Neural crest cell (in vitro differentiated cells): ENCODE results near the gene CAMSAP2. TPM values are rescaled to one million over a fixed set of nuclear protein-coding genes. Genes with fewer than 3 reads are reported as not detected.

Experiments used
- DNase-seq: peaks from one replicate; pipeline ENCODE4 v3.0.0; 2021; ENCODE audit warnings: low read depth, mixed read lengths, low spot score
- H3K27ac Mint-ChIP-seq: one replicate; pipeline ENCODE4 v1.8.0; 2021; ENCODE audit warnings: mild to moderate bottlenecking, mixed read lengths; ENCODE audit not compliant: unreplicated experiment
- H3K27me3 Mint-ChIP-seq: 2 replicates; pipeline ENCODE4 v1.8.0; 2021; ENCODE audit warnings: low read depth, mild to moderate bottlenecking, mixed read lengths
- H3K36me3 Mint-ChIP-seq: 2 replicates; pipeline ENCODE4 v1.8.0; 2021; ENCODE audit warnings: low read depth, mild to moderate bottlenecking, mixed read lengths
- H3K4me1 Mint-ChIP-seq: 2 replicates; pipeline ENCODE4 v1.8.0; 2021; ENCODE audit warnings: mixed read lengths
- H3K4me3 Mint-ChIP-seq: one replicate; pipeline ENCODE4 v1.8.0; 2021; ENCODE audit warnings: mild to moderate bottlenecking, mixed read lengths
- H3K9me3 Mint-ChIP-seq: 2 replicates; pipeline ENCODE4 v1.8.0; 2021; ENCODE audit warnings: mixed read lengths
- CTCF ChIP-seq: fragments of 200-600 bp; sonication (generic); conservative IDR thresholded peaks from 2 replicates; pipeline ENCODE4 v1.5.0; 2021; ENCODE audit warnings: antibody characterized with exemption, mild to moderate bottlenecking
- total RNA-seq: library from RNA; stranded (reverse); gene quantifications from 2 replicates; pipeline ENCODE4 v1.2.1, GENCODE V29; 2021

CAMSAP2 gene
- total RNA-seq, 1 donor from 2014 or later: 40.3 TPM

DNA sequence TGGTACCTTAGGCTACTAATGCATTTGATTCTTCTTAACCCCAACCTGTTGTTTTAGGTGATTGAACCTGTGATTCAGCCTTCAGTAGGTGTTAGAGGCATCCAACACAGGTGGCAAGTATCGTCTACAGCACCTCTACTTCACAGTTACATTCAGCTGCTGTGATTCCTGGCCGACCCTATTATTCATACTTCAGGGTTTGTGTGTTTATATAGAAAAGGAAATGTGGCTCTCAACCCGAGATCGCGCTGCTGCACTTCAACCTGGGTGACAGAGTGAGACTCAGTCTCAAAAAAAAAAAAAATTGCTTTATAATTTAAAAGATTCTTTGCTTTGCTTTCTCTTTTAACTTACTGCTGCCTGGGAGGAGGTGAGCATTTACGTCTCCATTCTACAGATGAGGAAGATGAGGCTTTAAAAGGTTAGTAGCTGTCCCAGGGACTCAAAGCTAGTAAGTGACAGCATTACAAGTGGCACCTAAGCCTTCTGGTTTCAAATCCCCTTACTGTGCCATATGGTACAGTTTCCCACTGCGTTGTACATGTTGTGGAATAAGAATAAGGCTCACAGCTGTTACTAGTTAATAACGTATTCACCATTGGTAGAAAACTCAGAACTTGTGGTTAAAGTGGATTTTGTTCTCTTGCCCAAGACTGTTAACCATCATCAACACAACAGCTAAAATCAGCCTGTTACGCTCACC, 124.2 kb downstream of the CAMSAP2 start:
- H3K27ac Mint-ChIP-seq: no peak overlapping the region
- TF ChIP-seq CTCF: no peak

DNA sequence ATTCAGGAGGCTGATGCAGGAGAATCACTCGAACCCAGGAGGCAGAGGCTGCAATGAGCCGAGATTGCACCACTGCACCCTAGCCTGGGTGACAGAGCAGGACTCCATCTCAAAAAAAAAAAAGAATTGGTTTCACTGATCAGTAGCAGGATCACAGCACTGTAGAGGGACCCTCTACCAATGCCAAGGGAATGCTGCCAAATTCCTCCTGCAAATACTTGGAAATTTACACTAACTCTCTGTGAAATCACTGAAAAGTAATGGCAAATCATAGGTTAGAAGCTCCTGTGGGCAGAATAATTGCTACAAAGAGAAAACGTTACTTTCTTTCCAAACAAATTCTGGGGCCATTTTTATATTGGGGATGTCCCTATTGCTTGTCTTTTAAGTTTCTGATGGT, 127.4 kb downstream of the CAMSAP2 start:
- TF ChIP-seq CTCF: no peak
- Mint-ChIP-seq H3K4me3 (no peak overlapping the region), H3K27ac (no peak overlapping the region), H3K27me3 (no peaks in the 10 kb centered on the region), H3K36me3 (peaks cover 23% of the 10 kb centered on the region), H3K4me1 (peaks cover 5% of the 10 kb centered on the region), H3K9me3 (no peaks in the 10 kb centered on the region)
- no peak for DNase-seq

More for the DNA sequence above, 124.2 kb downstream of the CAMSAP2 start:
- no peak for DNase-seq
- peaks cover 23% of the 10 kb centered on the region for H3K36me3 Mint-ChIP-seq
- no peak overlapping the region for H3K4me3 Mint-ChIP-seq
- no peaks in the 10 kb centered on the region for H3K27me3 Mint-ChIP-seq
- H3K9me3 Mint-ChIP-seq: no peaks in the 10 kb centered on the region
- H3K4me1 Mint-ChIP-seq: peaks cover 5% of the 10 kb centered on the region

DNA sequence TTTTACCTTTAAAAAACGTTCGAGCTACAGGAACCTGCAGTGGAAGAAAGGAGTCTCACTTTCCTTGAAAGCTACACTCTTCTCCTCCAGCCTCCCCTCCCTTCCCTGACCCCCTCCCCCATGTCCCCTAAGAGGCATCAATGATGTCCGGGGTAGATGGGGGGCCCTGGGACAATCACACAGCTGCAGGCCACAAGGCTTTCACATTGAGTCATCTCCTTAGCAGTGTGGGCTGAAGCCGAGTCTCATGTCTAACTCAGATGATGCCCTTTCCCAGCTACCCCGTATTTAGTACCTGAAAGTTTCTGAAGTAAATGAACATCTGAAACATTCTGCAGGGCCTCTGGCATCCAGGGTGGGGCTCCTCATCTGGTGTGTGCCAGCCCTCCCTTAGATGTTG, 127.8 kb downstream of the CAMSAP2 start:
- TF ChIP-seq CTCF: no peak
- peaks cover 5% of the 10 kb centered on the region for H3K4me1 Mint-ChIP-seq
- no peak for DNase-seq
- no peak overlapping the region for H3K27ac Mint-ChIP-seq
- no peaks in the 10 kb centered on the region for H3K9me3 Mint-ChIP-seq
- H3K27me3 Mint-ChIP-seq: no peaks in the 10 kb centered on the region
- H3K36me3 Mint-ChIP-seq: peaks cover 23% of the 10 kb centered on the region
- no peak overlapping the region for H3K4me3 Mint-ChIP-seq

DNA sequence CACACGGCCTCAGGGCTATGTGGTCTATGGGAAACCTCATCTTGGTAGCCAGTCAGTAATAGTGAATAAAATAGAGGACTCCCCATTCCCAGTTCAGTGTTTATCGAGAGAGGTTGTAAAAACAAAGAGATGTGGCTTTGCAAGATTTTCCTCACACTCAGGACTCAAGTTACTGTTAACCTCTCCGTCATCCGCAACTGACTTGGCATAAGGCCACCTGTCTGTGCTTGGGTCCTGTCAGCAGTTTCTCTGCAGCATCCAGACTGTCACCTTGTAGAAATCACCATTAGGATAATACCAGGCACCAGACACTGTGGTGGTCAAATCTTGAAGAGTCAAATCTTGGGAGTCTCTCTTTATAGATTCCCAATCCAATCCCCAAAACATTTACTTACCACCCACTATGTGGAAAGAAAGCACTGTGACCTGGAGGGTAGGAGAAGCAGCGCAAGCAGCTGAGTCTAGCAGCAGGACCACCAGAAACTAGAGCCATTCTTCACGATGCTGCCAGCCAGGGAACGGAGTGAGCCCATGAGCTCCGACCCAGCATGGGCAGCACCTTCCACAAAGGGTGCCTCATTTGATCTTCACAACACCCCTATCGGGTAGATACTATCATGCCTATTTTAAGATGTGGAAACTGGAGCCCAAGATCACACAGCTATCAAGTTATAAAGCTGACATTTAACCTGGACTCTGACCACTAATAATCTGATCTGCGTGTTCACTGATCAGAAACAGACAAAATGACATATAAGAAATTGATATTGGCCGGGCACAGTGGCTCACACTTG, 128.5 kb downstream of the CAMSAP2 start:
- no peak for DNase-seq
- H3K4me3 Mint-ChIP-seq: no peak overlapping the region
- no peak overlapping the region for H3K27ac Mint-ChIP-seq
- no peak for TF ChIP-seq CTCF
- H3K4me1 Mint-ChIP-seq: peaks cover 5% of the 10 kb centered on the region
- no peaks in the 10 kb centered on the region for H3K27me3 Mint-ChIP-seq
- no peaks in the 10 kb centered on the region for H3K9me3 Mint-ChIP-seq
- H3K36me3 Mint-ChIP-seq: peaks cover 21% of the 10 kb centered on the region

- DNase-seq: no peak
- no peak overlapping the region for H3K4me3 Mint-ChIP-seq
- no peaks in the 10 kb centered on the region for H3K9me3 Mint-ChIP-seq
- no peak overlapping the region for H3K27ac Mint-ChIP-seq
- TF ChIP-seq CTCF: no peak
- H3K36me3 Mint-ChIP-seq: peaks cover 4% of the 10 kb centered on the region
- H3K27me3 Mint-ChIP-seq: no peaks in the 10 kb centered on the region
- H3K4me1 Mint-ChIP-seq: peaks cover 5% of the 10 kb centered on the region
Observed at GRCh38 chr1:200869376-200869752, 130.7 kb downstream of the CAMSAP2 start.
